ENCODE measurements around the gene UACA. TPM values are rescaled to one million over a fixed set of nuclear protein-coding genes. Genes with fewer than 3 reads are reported as not detected.

UACA gene
- total RNA-seq, 4 donors from 2014 or later = 36.1 to 158 (median 47.3) TPM

GRCh38 chr15:70690021-70690420 lies 73.3 kb downstream of the UACA start:
- ATAC-seq (ENCODE audit: low FRiP score) (no peak), DNase-seq (ENCODE audit: low spot score) (no peak)
- TF ChIP-seq CTCF (IDR thresholded peaks at IDR 0.05) = no peak

- no peak for TF ChIP-seq CTCF (IDR thresholded peaks at IDR 0.05)
- ATAC-seq (ENCODE audit: low FRiP score) = no peak
Observed at GRCh38 chr15:70687482-70687881, 75.9 kb downstream of the UACA start.

GRCh38 chr15:70680817-70681216 lies 82.5 kb downstream of the UACA start:
- no peak for TF ChIP-seq CTCF (IDR thresholded peaks at IDR 0.05)
- no peak for DNase-seq (ENCODE audit: low spot score)
- ATAC-seq (ENCODE audit: low FRiP score) = no peak

More at GRCh38 chr15:70687482-70687881, 75.9 kb downstream of the UACA start:
- DNase-seq (ENCODE audit: low spot score) = no peak

- ATAC-seq (ENCODE audit: low FRiP score) = no peak
- TF ChIP-seq CTCF (IDR thresholded peaks at IDR 0.05) = no peak
Observed at GRCh38 chr15:70679919-70680231, 83.5 kb downstream of the UACA start.

GRCh38 chr15:70672081-70672480 lies 91.3 kb downstream of the UACA start:
- ATAC-seq (ENCODE audit: low FRiP score) (no peak), DNase-seq (ENCODE audit: low spot score) (no peak)
- TF ChIP-seq CTCF (IDR thresholded peaks at IDR 0.05) = no peak

More at GRCh38 chr15:70679919-70680231, 83.5 kb downstream of the UACA start:
- DNase-seq (ENCODE audit: low spot score) = no peak

- ATAC-seq (ENCODE audit: low FRiP score) = no peak
- TF ChIP-seq CTCF (IDR thresholded peaks at IDR 0.05) = no peak
- DNase-seq (ENCODE audit: low spot score) = no peak
Observed at GRCh38 chr15:70670680-70671079, 92.7 kb downstream of the UACA start.

- DNase-seq (ENCODE audit: low spot score) = no peak
- no peak for ATAC-seq (ENCODE audit: low FRiP score)
Observed at GRCh38 chr15:70669966-70670658, 93.2 kb downstream of the UACA start.

More at GRCh38 chr15:70669966-70670658, 93.2 kb downstream of the UACA start:
- no peak for TF ChIP-seq CTCF (IDR thresholded peaks at IDR 0.05)
